Endothelial cell of umbilical vein (primary cell): Measurements from ENCODE around the gene NDUFA13. TPM values are rescaled to one million over a fixed set of nuclear protein-coding genes. Genes with fewer than 3 reads are reported as not detected.

Experiments
- BruUV-seq: library from RNA; stranded (reverse); fragments of 400-500 nt; replicated peaks from 2 replicates; lab custom pipeline; 2021; lab: Mats Ljungman, UMichigan
- CTCF ChIA-PET: fragments of 300-600, 350-600 bp; sonication (Branson Sonifier 250); formaldehyde crosslinking; loops from one replicate; lab custom pipeline; 2021; ENCODE audit warnings: antibody characterized with exemption, inconsistent platforms; lab: Charles Lee
- POLR2A ChIA-PET: fragments of 300-600, 350-600 bp; sonication (Branson Sonifier 250); formaldehyde crosslinking; loops from one replicate; lab custom pipeline; 2021; ENCODE audit warnings: antibody characterized with exemption, inconsistent platforms; lab: Charles Lee
- DNase-seq: peaks from one replicate; pipeline ENCODE4 v3.0.0-alpha.2; 2011; ENCODE audit warnings: low read depth, low spot score
- FAIRE-seq: peaks from 2 replicates; lab custom pipeline; 2011; peaks lifted over from hg19 to GRCh38; lab: Jason Lieb, UNC
- H2AFZ ChIP-seq: 2 replicates; pipeline ENCODE4 v1.6.0; 2012; ENCODE audit warnings: low read depth, low read length, control low read depth, inconsistent platforms
- H3K27ac ChIP-seq: 2 replicates; pipeline ENCODE4 v1.5.1; 2011; ENCODE audit warnings: low read depth, mild to moderate bottlenecking, control low read depth, low read length, moderate library complexity; ENCODE audit not compliant: insufficient read depth
- H3K27me3 ChIP-seq, 2 experiments: 2 replicates each; pipeline versions ENCODE4 v1.6.0 to v1.6.1; 2011; ENCODE audit warnings: low read length in 2 of 2, mixed read lengths in 1 of 2; ENCODE audit not compliant: control insufficient read depth in 2 of 2, insufficient read depth in 2 of 2
- H3K36me3 ChIP-seq, 2 experiments: 2 replicates in 1 of 2; 3 replicates in 1 of 2; pipeline ENCODE4 v1.5.1; 2011; ENCODE audit warnings: low read length in 2 of 2, mild to moderate bottlenecking in 1 of 2, moderate library complexity in 1 of 2; ENCODE audit not compliant: control insufficient read depth in 2 of 2, insufficient read depth in 2 of 2; ENCODE audit errors: extremely low read depth in 1 of 2
- H3K4me1 ChIP-seq: 3 replicates; pipeline ENCODE4 v1.5.1; 2011; ENCODE audit warnings: mild to moderate bottlenecking, low read length; ENCODE audit not compliant: control insufficient read depth, insufficient read depth; ENCODE audit errors: extremely low read depth
- H3K4me2 ChIP-seq: 2 replicates; pipeline ENCODE4 v1.6.1; 2011; ENCODE audit warnings: low read length, control low read depth, mixed read lengths; ENCODE audit not compliant: insufficient read depth
- H3K4me3 ChIP-seq, 3 experiments: fragments of 200-600 bp in 1 of 3; sonication (generic), shearing (Covaris generic) in 1 of 3; replicated peaks in 1 of 3; 2 replicates each; pipeline ENCODE4 v1.5.1; 2011 to 2016; ENCODE audit warnings: control low read depth in 3 of 3, low read length in 3 of 3, mild to moderate bottlenecking in 2 of 3, inconsistent platforms in 1 of 3, low read depth in 1 of 3, moderate library complexity in 1 of 3; ENCODE audit not compliant: insufficient read depth in 1 of 3
- H3K79me2 ChIP-seq: 2 replicates; pipeline ENCODE4 v1.6.0; 2012; ENCODE audit warnings: low read length, inconsistent platforms; ENCODE audit not compliant: control insufficient read depth, insufficient read depth
- H3K9ac ChIP-seq: replicated peaks from 2 replicates; pipeline ENCODE3; 2011; ENCODE audit warnings: low read length, control low read depth; ENCODE audit not compliant: insufficient read depth; ENCODE audit errors: extremely low read depth
- H3K9me1 ChIP-seq: replicated peaks from 3 replicates; pipeline ENCODE4 v1.6.0; 2011; ENCODE audit warnings: mild to moderate bottlenecking, low read length; ENCODE audit not compliant: control insufficient read depth, insufficient read depth; ENCODE audit errors: extremely low read depth
- H3K9me3 ChIP-seq: replicated peaks from 2 replicates; pipeline ENCODE4 v1.5.1; 2012; ENCODE audit warnings: low read length, inconsistent platforms; ENCODE audit not compliant: control insufficient read depth, insufficient read depth
- H4K20me1 ChIP-seq: replicated peaks from 2 replicates; pipeline ENCODE3; 2011; ENCODE audit warnings: mild to moderate bottlenecking, low read length; ENCODE audit not compliant: control insufficient read depth, insufficient read depth; ENCODE audit errors: extremely low read depth
- CTCF ChIP-seq, 2 donors: IDR thresholded peaks; 1 replicate in 1 of 2; 2 replicates in 1 of 2; pipeline ENCODE4 v1.5.1; 2011; ENCODE audit warnings: low read length in 2 of 2, mild to moderate bottlenecking in 2 of 2, moderate library complexity in 2 of 2, control low read depth in 1 of 2, inconsistent platforms in 1 of 2, low read depth in 1 of 2; ENCODE audit not compliant: insufficient read depth in 1 of 2; ENCODE audit errors: extremely low read depth in 1 of 2
- EZH2 ChIP-seq: IDR thresholded peaks from 2 replicates; pipeline ENCODE4 v1.6.1; 2012; ENCODE audit warnings: borderline replicate concordance, low read depth, mild to moderate bottlenecking, moderate library complexity, low read length, inconsistent platforms; ENCODE audit not compliant: severe bottlenecking
- FOS ChIP-seq: IDR thresholded peaks from 2 replicates; pipeline ENCODE4 v1.6.1; 2011; ENCODE audit warnings: mild to moderate bottlenecking, low read length, moderate library complexity, borderline replicate concordance; ENCODE audit not compliant: insufficient read depth
- GATA2 ChIP-seq: IDR thresholded peaks from 2 replicates; pipeline ENCODE4 v1.7.0; 2011; ENCODE audit warnings: low read depth, mild to moderate bottlenecking, moderate library complexity, mixed read lengths, low read length; ENCODE audit not compliant: insufficient read length, insufficient read depth
- JUN ChIP-seq: IDR thresholded peaks from 2 replicates; pipeline ENCODE4 v1.6.1; 2011; ENCODE audit warnings: borderline replicate concordance, low read depth; ENCODE audit not compliant: insufficient read length, insufficient read depth
- MAX ChIP-seq: IDR thresholded peaks from 2 replicates; pipeline ENCODE4 v1.6.1; 2011; ENCODE audit not compliant: insufficient read depth, insufficient read length
- MYC ChIP-seq: IDR thresholded peaks from one replicate; pipeline ENCODE4 v1.6.1; 2011; ENCODE audit warnings: mild to moderate bottlenecking, low read depth, low read length
- POLR2A ChIP-seq: IDR thresholded peaks from 2 replicates; pipeline ENCODE4 v1.6.1; 2012; ENCODE audit warnings: low read depth, mild to moderate bottlenecking, control low read depth, low read length
- POLR2AphosphoS5 ChIP-seq: IDR thresholded peaks from 2 replicates; pipeline ENCODE4 v1.6.1; 2012; ENCODE audit warnings: low read depth, mild to moderate bottlenecking, control low read depth, low read length, moderate library complexity; ENCODE audit not compliant: insufficient read depth
- dilution Hi-C: fragments of 300-500 bp; cut with MboI; formaldehyde crosslinking; loops from one replicate; pipeline ENCODE4 v1.15.0; 2019; ENCODE audit warnings: low sequenced_read_pairs; ENCODE audit not compliant: extremely low pct_ligation_motif_present
- intact Hi-C: fragments of 100-400 bp; cut with micrococcal nuclease; formaldehyde crosslinking; loops from one replicate; pipeline ENCODE4 v1.10.0; 2022
- polyA plus RNA-seq, 4 experiments: library from polyadenylated mRNA; depleted of rRNA in 3 of 4; stranded (reverse) in 3 of 4; unstranded in 1 of 4; fragments of >200 nt; gene quantifications; 2 replicates each; pipeline versions ENCODE4 v1.2.1 to v1.2.3, GENCODE V29; 2011 to 2012; ENCODE audit warnings: missing spikeins in 1 of 4
- total RNA-seq: library from RNA; stranded (reverse); gene quantifications from 2 replicates; pipeline ENCODE4 v1.2.3, GENCODE V29; 2021

Gene NDUFA13
- total and polyA plus RNA-seq, 2 donors (not counting 3 experiments of a cell fraction or from before 2014, with no cell fraction given): 246 to 799 TPM

- H3K27me3 ChIP-seq: no peaks in the 10 kb centered on the region
- H3K4me1 ChIP-seq: peaks cover 4% of the 10 kb centered on the region
- H2AFZ ChIP-seq: no peak overlapping the region
- no peak overlapping the region for H3K4me3 ChIP-seq
- intact Hi-C loops: loop anchor here (10.0 kb wide), 1 partner anchor 286 kb away; the partner anchor contains the start of genes BORCS8 and RFXANK
- DNase-seq: no peak
- no peaks in the 10 kb centered on the region for H3K9me3 ChIP-seq
- CTCF ChIA-PET: interaction anchor here (1.0 to 1.8 kb wide), 3 partner anchors 8 to 69 kb away, joined by 3 to 7 read pairs (median 6); no protein-coding TSS in a partner anchor
- H3K27ac ChIP-seq: no peak overlapping the region
- H3K36me3 ChIP-seq: peaks cover 0 to 8% of the 10 kb centered on the region in 2 experiments
- no peak overlapping the region for H3K4me2 ChIP-seq
- H3K9me1 ChIP-seq: no peaks in the 10 kb centered on the region
- POLR2A ChIA-PET: no interaction called here
- dilution Hi-C loops: no loop called here
- H3K9ac ChIP-seq: no peak overlapping the region
- no peak for FAIRE-seq
- TF ChIP-seq POLR2AphosphoS5 (no peak), CTCF (IDR thresholded peaks at IDR 0.05; ENCODE audit: extremely low read depth in 1 of 2, insufficient read depth in 1 of 2, low read depth in 1 of 2, low read length in 2 of 2) (no peak), FOS (no peak), MAX (no peak), EZH2 (no peak), JUN (no peak), POLR2A (no peak), GATA2 (no peak), MYC (no peak)
- peaks cover 87% of the 10 kb centered on the region for H3K79me2 ChIP-seq
- H4K20me1 ChIP-seq: no peaks in the 10 kb centered on the region
- BruUV-seq: no TSS peak
Measured at GRCh38 chr19:19480688-19481087, 35.3 kb upstream of the NDUFA13 start.
